RWPE2 (cell line): ENCODE measurements around the gene PCGF3.
"Not testable (repeated sequence)": the region's sequence is repeated elsewhere in the genome, so short reads cannot be mapped to it uniquely, and the experiment has no call there.

Experiments
- ATAC-seq: fragments of 200-7000 bp; cut with Tn5 transposase; 3 replicates; pipeline ENCODE4 v1.9.1; 2021; ENCODE audit warnings: low read depth
- DNase-seq: peaks from one replicate; pipeline ENCODE4 v3.0.0-alpha.2; 2020; ENCODE audit warnings: low spot score
- H3K27ac ChIP-seq: fragments of 450-650 bp; 2 replicates; pipeline ENCODE4 v1.5.1; 2017; ENCODE audit warnings: mild to moderate bottlenecking; ENCODE audit not compliant: poor library complexity, severe bottlenecking
- H3K27me3 ChIP-seq: fragments of 250-450 bp; sonication (Bioruptor Pico); 2 replicates; pipeline ENCODE4 v1.5.1; 2021; ENCODE audit warnings: mild to moderate bottlenecking, moderate library complexity; ENCODE audit not compliant: insufficient read depth, poor library complexity, severe bottlenecking
- H3K36me3 ChIP-seq: fragments of 250-450 bp; sonication (Bioruptor Pico); 2 replicates; pipeline ENCODE4 v1.5.1; 2020; ENCODE audit warnings: low read depth, mild to moderate bottlenecking, moderate library complexity
- H3K4me1 ChIP-seq: fragments of 250-450 bp; sonication (Bioruptor Pico); 2 replicates; pipeline ENCODE4 v1.5.1; 2021; ENCODE audit warnings: mild to moderate bottlenecking, moderate library complexity; ENCODE audit not compliant: insufficient read depth, poor library complexity, severe bottlenecking
- H3K4me3 ChIP-seq: fragments of 250-450 bp; sonication (Bioruptor Pico); 2 replicates; pipeline ENCODE4 v1.5.1; 2021; ENCODE audit warnings: mild to moderate bottlenecking, moderate library complexity; ENCODE audit not compliant: severe bottlenecking
- H3K9me3 ChIP-seq: fragments of 250-450 bp; sonication (Bioruptor Pico); 2 replicates; pipeline ENCODE4 v1.5.1; 2021; ENCODE audit warnings: mild to moderate bottlenecking, moderate library complexity; ENCODE audit not compliant: severe bottlenecking
- TF ChIP-seq, protein P1 (sequence below): fragments of 450-650 bp; IDR thresholded peaks from one replicate; pipeline ENCODE4 v1.5.1; 2017; ENCODE audit warnings: mild to moderate bottlenecking, moderate library complexity; ENCODE audit not compliant: poor library complexity, severe bottlenecking

Gene PCGF3

DNA sequence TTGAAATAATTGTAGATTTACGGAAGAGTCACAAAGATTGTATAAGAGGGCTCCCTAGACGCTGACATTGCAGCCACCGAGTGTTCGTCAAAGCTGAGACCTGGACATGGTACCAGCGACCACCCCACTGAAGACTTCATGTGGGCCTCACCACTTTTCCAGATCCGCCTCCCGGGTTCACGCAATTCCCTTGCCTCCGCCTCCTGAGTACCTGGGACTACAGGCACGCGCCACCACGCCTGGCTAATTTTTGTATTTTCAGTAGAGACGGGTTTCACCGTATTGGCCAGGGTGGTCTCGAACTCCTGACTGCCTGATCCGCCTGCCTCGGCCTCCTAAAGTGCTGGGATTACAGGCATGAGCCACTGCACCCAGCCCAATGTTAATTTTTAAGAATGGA lies 90.6 kb downstream of the PCGF3 start:
- Histone ChIP-seq H3K4me3 (no peak overlapping the region), H3K9me3 (no peaks in the 10 kb centered on the region), H3K36me3 (no peaks in the 10 kb centered on the region), H3K27ac (no peak overlapping the region), H3K4me1 (peaks cover 7% of the 10 kb centered on the region), H3K27me3 (peaks cover 27% of the 10 kb centered on the region)
- TF ChIP-seq, protein P1, sequence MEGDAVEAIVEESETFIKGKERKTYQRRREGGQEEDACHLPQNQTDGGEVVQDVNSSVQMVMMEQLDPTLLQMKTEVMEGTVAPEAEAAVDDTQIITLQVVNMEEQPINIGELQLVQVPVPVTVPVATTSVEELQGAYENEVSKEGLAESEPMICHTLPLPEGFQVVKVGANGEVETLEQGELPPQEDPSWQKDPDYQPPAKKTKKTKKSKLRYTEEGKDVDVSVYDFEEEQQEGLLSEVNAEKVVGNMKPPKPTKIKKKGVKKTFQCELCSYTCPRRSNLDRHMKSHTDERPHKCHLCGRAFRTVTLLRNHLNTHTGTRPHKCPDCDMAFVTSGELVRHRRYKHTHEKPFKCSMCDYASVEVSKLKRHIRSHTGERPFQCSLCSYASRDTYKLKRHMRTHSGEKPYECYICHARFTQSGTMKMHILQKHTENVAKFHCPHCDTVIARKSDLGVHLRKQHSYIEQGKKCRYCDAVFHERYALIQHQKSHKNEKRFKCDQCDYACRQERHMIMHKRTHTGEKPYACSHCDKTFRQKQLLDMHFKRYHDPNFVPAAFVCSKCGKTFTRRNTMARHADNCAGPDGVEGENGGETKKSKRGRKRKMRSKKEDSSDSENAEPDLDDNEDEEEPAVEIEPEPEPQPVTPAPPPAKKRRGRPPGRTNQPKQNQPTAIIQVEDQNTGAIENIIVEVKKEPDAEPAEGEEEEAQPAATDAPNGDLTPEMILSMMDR = no peak
- DNase-seq (no peak), ATAC-seq (no peak)

DNA sequence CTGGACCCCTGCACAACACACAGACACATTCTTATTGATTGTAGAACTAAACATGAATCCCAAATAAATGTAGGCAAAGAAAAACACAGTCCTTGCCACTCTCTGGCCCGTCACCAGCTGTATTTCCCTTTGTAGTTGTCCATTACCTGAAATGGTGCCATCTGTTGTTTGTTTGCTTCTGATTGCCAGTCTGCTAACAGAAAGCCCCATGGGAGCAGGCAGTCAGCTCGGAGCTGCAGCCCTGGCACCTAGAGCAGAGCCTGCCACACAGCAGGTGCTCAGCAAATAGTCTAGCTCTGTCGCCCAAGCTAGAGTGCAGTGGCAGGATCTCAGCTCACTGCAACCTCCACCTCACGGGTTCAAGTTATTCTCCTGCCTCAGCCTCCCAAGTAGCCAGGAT lies 91.4 kb downstream of the PCGF3 start:
- no peak for DNase-seq

DNA sequence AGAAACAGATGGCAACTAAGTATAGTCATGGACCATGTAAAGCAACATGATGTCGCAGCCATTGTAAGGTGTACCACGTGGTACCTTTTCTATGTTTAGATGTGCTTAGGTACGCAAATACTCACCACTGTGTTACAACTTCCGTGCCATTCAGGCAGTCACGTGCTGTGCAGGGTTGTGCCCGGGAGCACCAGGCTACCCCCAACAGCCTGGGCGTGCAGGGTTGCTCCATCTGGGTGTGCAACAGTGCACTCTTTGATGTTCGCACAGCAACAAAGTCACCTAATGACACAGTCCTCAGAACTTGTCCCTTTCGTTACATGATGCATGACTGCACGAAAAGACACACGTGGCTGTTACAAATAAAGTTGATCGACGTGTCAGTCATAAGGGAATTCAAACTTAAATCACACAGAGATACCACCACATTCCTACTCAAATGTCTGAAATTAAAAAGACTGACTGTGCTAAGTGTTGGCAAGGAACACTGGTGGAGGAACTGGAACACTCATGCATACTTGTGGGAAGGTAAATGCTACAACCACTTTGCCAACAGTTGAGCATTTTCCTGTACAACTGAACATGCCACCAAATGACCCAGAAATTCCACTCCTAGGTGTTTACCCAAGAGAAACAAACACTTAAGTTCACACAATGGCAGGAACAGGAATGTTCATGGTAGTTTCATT lies 95.9 kb downstream of the PCGF3 start:
- Histone ChIP-seq H3K4me3 (no peak overlapping the region), H3K27me3 (no peaks in the 10 kb centered on the region), H3K36me3 (no peaks in the 10 kb centered on the region), H3K9me3 (no peaks in the 10 kb centered on the region), H3K27ac (no peak overlapping the region), H3K4me1 (peaks cover 7% of the 10 kb centered on the region)
- DNase-seq (no peak), ATAC-seq (no peak)
- TF ChIP-seq, protein P1 = no peak

More for the DNA sequence above, 91.4 kb downstream of the PCGF3 start:
- Histone ChIP-seq H3K27me3 (peaks cover 27% of the 10 kb centered on the region), H3K9me3 (no peaks in the 10 kb centered on the region), H3K4me3 (no peak overlapping the region), H3K4me1 (peaks cover 7% of the 10 kb centered on the region), H3K36me3 (no peaks in the 10 kb centered on the region), H3K27ac (no peak overlapping the region)
- TF ChIP-seq, protein P1 = no peak
- ATAC-seq = no peak

DNA sequence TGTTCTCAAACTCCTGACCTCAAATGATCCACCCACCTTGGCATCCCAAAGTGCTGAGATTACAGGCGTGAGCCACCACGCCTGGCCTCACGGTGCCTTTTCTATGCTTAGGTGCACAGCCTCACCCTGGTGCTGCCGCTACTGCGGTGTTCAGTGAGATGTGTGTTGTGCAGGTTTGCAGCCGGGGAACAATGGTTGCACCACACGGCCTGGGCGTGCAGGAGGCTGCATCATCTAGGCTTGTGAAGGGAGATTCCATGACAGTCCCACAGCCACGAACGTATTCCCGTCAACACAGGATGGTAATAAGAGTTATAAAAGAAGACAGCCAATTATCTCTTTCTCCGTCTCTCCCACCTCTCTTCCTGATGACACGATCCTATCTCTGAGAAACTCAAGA lies 98.3 kb downstream of the PCGF3 start:
- H3K27ac ChIP-seq = no peak overlapping the region
- TF ChIP-seq, protein P1 = no peak
- H3K36me3 ChIP-seq = no peaks in the 10 kb centered on the region
- DNase-seq = no peak
- H3K9me3 ChIP-seq = no peaks in the 10 kb centered on the region
- no peaks in the 10 kb centered on the region for H3K27me3 ChIP-seq
- H3K4me3 ChIP-seq = no peak overlapping the region
- peaks cover 5% of the 10 kb centered on the region for H3K4me1 ChIP-seq
- no peak for ATAC-seq

DNA sequence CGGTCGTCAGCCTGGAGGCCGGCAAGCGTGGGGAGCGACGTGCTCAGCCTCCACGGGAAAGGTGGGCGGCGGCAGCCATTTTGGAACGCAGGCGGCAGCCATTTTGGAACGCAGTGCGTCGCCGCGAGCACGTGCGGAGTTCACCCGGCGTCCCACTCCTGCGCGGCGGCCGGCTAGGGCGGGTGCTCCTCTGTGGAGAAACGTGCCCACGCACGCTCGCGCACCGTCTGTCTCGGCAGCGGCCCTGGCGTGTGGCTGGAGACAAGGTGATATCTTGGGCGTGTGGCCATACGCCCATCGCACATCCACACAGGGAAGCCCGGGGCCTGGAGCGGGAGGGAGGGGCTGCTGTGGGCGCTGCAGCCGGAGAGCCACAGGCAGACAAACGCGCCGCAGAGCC lies 99.2 kb downstream of the PCGF3 start:
- H3K4me1 ChIP-seq = no peaks in the 10 kb centered on the region
- no peak for DNase-seq
- no peak overlapping the region for H3K27ac ChIP-seq
- no peaks in the 10 kb centered on the region for H3K27me3 ChIP-seq
- TF ChIP-seq, protein P1 = no peak
- no peak for ATAC-seq
- H3K9me3 ChIP-seq = no peaks in the 10 kb centered on the region
- H3K36me3 ChIP-seq = no peaks in the 10 kb centered on the region
- H3K4me3 ChIP-seq = no peak overlapping the region

DNA sequence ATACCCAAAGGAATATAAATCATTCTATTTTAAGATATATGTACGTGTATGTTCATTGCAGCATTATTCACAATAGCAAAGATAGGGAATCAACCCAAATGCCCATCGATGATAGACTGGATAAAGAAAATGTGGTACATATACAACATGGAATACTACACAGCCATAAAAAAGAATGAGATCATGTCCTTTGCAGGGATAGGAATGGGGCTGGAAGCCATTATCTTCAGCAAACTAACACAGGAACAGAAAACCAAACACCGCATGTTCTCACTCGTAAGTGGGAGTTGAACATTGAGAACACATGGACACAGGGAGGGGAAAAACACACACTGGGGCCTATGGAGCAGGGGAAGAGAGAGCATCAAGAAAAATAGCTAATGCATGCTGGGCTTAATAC lies 101.3 kb downstream of the PCGF3 start:
- not testable (repeated sequence) for H3K36me3 ChIP-seq, H3K27me3 ChIP-seq

More for the DNA sequence above, 101.3 kb downstream of the PCGF3 start:
- not testable (repeated sequence) for H3K4me3 ChIP-seq, DNase-seq, H3K4me1 ChIP-seq, H3K9me3 ChIP-seq, ATAC-seq, H3K27ac ChIP-seq
